ENCODE results near the gene MCM3.

- TF ChIP-seq EZH2 (IDR thresholded peaks at IDR 0.05; ENCODE audit: low read length, missing control alignments), result no peak
- TF ChIP-seq, protein P1, sequence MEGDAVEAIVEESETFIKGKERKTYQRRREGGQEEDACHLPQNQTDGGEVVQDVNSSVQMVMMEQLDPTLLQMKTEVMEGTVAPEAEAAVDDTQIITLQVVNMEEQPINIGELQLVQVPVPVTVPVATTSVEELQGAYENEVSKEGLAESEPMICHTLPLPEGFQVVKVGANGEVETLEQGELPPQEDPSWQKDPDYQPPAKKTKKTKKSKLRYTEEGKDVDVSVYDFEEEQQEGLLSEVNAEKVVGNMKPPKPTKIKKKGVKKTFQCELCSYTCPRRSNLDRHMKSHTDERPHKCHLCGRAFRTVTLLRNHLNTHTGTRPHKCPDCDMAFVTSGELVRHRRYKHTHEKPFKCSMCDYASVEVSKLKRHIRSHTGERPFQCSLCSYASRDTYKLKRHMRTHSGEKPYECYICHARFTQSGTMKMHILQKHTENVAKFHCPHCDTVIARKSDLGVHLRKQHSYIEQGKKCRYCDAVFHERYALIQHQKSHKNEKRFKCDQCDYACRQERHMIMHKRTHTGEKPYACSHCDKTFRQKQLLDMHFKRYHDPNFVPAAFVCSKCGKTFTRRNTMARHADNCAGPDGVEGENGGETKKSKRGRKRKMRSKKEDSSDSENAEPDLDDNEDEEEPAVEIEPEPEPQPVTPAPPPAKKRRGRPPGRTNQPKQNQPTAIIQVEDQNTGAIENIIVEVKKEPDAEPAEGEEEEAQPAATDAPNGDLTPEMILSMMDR (conservative IDR thresholded peaks at IDR 0.05 in 1 of 2, IDR thresholded peaks at IDR 0.05 in 1 of 2; ENCODE audit: low read depth in 1 of 2, low read length in 2 of 2), result no peak
Observed at GRCh38 chr6:52284131-52284459, 447 bp downstream of the MCM3 start.
